AG09309 (cell line): ENCODE measurements around the gene FAM216A.
"Not testable (repeated sequence)": the region's sequence is repeated elsewhere in the genome, so short reads cannot be mapped to it uniquely, and the experiment has no call there.

Experiments
- DNase-seq: peaks from one replicate; pipeline ENCODE4 v3.0.0-alpha.2; 2010; ENCODE audit warnings: low read depth
- H3K4me3 ChIP-seq: 2 replicates; pipeline ENCODE4 v1.5.1; 2011; ENCODE audit warnings: mild to moderate bottlenecking, low read depth, low read length, moderate library complexity; ENCODE audit not compliant: control insufficient read depth
- CTCF ChIP-seq: IDR thresholded peaks from 2 replicates; pipeline ENCODE4 v1.5.1; 2011; ENCODE audit warnings: mild to moderate bottlenecking, low read depth, low read length, inconsistent platforms; ENCODE audit not compliant: insufficient read depth, control insufficient read depth; ENCODE audit errors: missing control alignments

FAM216A gene

GRCh38 chr12:110458756-110459155 lies 9.9 kb upstream of the FAM216A start:
- no peak overlapping the region for H3K4me3 ChIP-seq
- DNase-seq, result no peak
- no peak for TF ChIP-seq CTCF

GRCh38 chr12:110461189-110461588 lies 7.5 kb upstream of the FAM216A start:
- not testable (repeated sequence) for DNase-seq, H3K4me3 ChIP-seq

- DNase-seq, result no peak
- TF ChIP-seq CTCF, result no peak
- H3K4me3 ChIP-seq, result no peak overlapping the region
These were observed 3.6 kb upstream of the FAM216A start for GRCh38 chr12:110465024-110465423.

- not testable (repeated sequence) for DNase-seq, H3K4me3 ChIP-seq
These were observed 2.9 kb upstream of the FAM216A start for GRCh38 chr12:110465765-110466164.

GRCh38 chr12:110466791-110467190 lies 1.9 kb upstream of the FAM216A start:
- TF ChIP-seq CTCF, result no peak
- H3K4me3 ChIP-seq, result no peak overlapping the region; the same call in 1 of the 2 replicates
- DNase-seq, result no peak

- DNase-seq, result no peak
- peak overlapping the region; percentile 97 for H3K4me3 ChIP-seq
- TF ChIP-seq CTCF, result no peak
These were observed 815 bp upstream of the FAM216A start for GRCh38 chr12:110467847-110468213.

GRCh38 chr12:110475426-110475825 lies 6.8 kb downstream of the FAM216A start:
- no peak for TF ChIP-seq CTCF
- no peak overlapping the region for H3K4me3 ChIP-seq
- DNase-seq, result no peak

- no peak for TF ChIP-seq CTCF
- no peak overlapping the region for H3K4me3 ChIP-seq
- peak; percentile 25 for DNase-seq
These were observed 30.5 kb downstream of the FAM216A start for GRCh38 chr12:110498984-110499706.
